ENCODE measurements around the gene TTC33. TPM values are rescaled to one million over a fixed set of nuclear protein-coding genes. Genes with fewer than 3 reads are reported as not detected.
A peak's percentile ranks its signal among the peaks of the same experiment; 100 is the strongest.

The TTC33 gene
- total RNA-seq, 1 experiment from 2014 or later = 27.6 TPM

DNA sequence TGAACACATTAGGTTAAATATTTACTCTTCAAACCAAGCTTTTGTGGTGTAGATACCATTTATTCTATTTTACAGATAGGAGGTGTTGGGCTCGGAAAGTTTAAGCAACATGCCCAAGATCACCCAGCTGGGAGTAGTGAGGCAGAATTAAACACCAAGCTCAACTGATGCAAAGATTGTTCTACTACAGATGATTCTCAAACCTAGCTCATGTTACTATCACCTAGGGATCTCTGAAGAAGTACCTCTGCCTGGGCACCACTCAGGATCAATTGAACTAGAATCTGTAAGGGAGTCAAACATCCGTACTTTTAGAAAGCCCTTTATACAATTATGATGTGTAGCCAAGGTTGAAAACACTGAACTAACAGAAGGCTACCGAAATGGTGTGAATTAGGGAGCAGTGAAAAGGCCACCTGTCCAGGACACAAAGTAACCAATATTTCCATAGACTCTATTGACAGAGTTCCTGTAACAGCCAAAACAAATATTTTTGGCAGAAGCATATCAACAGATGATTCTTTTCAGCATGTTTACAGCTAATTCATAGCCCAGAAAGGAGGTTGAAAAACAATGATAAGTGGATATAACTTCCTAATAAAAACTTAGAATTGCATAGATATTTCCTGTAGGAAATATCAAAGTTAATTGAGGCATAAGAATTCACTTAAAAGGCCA, 234.5 kb downstream of the TTC33 start:
- DNase-seq (ENCODE audit: low spot score) = no peak

DNA sequence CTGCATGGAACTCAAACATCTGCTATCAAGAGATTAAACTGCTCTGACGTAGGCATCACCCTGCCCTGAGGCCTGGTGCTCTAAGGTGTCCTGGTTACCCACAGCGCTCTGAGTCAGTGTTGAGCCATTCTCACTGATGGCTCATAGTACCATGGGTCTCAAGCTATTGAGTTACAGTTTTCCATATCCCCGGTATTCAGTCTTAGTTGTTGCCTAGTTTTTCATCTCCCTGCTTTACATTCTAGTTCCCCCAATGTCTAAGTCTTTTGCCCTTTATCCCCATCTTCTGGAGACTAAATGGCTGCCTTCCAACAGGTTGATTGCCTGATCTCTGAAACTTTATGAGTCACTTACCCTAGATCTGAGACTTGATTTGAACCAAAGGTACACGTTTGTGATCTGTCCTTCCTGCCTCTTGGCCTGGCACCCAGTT, 237.3 kb downstream of the TTC33 start:
- DNase-seq (ENCODE audit: low spot score) = peak; percentile 52

DNA sequence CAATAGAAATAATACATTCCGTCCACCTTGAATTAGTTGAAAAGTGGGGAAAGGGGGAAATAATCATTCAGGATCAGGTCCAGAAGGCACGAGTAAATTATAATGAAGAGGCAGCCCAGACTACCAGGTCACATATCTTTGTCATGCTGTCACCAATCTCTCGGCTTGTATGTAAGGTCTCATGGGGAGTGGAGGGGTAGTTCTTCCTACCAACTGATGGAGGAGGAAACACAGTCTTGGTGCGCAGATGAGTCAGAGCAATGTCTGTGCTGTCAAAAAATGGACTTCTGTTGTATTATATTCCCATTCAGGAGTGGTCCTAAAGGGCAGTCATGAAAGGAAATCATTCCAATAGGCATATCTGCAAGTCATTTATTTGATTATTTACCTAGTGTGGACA, 240.3 kb downstream of the TTC33 start:
- DNase-seq (ENCODE audit: low spot score) = no peak

DNA sequence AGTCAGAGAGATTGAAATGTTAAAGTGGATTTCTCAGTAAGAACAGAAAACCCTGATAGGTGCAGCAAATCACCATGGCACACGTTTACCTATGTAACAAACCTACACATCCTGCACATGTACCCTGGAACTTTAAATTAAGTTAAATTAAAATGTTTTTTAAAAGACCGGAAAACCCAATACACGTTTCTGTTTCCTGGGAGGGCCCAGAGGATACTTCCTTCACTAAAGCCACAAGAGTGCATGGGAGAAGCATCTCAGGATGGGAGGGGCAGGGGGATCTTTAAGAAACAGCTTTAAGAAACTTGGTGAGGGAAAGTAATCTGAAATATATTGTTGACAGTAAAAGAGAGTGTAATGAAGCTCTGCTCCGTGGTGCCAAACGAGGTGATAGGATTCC, 240.8 kb downstream of the TTC33 start:
- no peak for DNase-seq (ENCODE audit: low spot score)

DNA sequence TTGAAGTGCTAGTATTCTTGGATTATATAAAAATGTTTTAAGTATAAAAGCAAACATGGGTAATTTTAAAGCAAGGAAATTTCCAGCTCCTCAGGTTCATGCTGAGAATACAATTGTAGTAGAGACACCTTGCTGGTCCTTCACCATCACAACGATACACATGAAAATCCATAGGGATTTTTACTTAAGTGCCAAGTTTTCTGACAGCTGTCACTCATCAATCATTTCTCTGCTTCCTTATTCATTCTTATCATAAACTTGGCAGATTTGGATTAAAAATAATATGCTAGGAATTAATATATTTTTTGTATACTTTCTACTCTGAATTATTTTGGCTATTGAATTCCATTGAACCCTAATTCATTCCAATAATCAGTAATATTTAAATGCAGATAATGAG, 244.0 kb downstream of the TTC33 start:
- no peak for DNase-seq (ENCODE audit: low spot score)

DNA sequence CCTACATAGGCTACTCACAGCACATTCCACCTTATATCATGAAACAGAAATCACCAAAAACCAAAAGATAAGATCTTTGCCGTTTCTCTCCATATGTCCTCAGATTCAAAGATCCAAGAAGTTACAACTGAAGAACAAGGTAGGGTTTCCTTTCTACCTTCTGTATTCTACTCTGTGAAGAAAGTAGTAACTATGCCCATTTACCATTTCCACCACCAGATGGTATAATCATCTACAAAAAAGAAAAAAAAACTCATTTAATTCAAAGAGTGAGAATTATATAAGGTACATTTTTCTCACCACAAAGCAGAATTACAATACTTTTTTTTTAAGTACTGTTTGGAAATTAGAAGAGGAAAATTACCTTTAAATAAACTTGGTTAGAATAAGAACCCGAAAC, 248.7 kb downstream of the TTC33 start:
- DNase-seq (ENCODE audit: low spot score) = no peak

DNA sequence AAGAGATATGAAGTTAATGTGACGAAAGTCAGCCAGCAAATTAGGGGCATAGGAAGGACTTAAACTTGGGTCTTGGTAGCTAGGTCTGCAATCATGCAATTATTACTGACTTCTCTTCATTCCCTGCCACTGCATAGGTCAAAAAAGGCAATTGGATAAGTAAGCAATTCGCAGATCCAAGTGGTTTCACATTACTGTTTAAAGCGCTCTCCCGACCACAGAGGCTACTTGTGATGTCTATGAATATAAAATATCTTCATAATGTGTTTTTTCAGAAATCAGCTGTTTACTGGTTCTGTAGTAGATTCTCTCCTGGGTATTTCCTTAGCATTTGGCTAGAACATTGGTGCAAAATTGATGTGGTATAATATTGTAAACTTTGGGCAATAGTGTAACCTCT, 250.7 kb downstream of the TTC33 start:
- no peak for DNase-seq (ENCODE audit: low spot score)

DNA sequence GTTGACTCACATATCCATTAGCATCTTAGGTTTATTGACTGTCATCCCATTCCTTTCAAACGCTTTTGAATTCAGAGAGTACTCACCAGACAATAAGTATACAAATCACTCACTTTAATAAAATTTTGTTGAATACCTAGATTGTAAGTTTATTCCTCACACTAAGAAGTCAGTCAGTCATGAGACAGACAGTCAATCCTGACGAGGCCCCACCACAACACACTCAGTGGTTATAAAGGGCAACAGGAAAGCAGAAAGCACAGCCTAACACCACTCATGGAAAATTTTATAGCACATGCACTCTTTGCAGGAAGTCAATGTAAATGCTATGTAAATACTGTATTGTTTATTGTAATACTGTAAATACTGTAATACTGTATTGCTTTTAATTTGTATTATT, 252.3 kb downstream of the TTC33 start:
- DNase-seq (ENCODE audit: low spot score) = no peak

DNA sequence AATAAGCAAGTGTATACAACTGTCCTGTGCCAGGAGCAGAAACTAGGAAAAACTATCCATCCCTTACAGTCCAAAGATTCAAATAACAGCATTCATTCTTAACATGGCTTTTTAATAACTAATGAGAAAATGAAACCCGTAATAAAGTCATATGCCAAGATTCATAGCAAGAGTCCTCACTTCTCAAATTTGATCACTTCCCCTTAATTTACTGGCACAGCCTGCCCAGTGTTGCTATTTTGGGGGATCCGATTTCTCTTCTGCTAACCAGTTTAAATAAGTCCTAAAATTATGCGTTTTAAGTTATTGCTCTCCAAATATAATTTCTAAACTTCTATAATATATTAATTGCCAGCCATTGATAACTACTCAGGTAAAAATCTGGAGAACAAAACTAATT, 253.0 kb downstream of the TTC33 start:
- DNase-seq (ENCODE audit: low spot score) = no peak

DNA sequence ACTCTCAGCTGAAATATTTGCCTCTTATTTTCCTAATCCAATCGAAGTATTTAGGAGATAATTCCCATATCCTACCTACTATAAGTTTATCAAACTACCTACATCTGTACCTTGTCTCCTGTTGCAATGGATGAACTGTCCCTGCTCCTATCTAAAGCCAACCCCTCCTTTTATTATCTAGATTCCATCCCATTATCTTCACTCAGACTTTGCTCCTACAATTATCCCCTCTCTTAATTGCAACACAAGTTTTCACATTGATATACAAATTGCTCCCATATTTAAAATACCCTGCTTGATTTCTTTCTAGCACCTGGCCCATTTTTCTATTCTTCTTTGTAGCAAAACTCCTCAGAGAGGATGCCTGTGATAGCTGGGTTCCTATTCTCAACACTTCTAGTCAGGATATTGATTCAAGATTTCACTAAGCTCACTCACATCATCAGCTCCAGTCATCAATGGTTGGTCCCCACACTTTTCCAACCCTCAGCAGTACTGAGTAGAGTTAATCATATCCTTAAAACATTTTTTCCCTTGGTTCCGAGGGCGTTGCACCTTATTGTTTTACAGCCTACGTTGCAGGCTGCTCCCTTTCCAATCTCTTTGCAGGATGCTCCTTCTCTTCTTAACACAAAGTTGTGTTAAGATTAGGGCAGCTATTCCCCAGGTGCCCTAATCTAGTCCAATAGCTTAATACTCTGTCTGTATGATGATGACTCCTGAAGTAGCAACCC, 253.9 kb downstream of the TTC33 start:
- DNase-seq (ENCODE audit: low spot score) = no peak

DNA sequence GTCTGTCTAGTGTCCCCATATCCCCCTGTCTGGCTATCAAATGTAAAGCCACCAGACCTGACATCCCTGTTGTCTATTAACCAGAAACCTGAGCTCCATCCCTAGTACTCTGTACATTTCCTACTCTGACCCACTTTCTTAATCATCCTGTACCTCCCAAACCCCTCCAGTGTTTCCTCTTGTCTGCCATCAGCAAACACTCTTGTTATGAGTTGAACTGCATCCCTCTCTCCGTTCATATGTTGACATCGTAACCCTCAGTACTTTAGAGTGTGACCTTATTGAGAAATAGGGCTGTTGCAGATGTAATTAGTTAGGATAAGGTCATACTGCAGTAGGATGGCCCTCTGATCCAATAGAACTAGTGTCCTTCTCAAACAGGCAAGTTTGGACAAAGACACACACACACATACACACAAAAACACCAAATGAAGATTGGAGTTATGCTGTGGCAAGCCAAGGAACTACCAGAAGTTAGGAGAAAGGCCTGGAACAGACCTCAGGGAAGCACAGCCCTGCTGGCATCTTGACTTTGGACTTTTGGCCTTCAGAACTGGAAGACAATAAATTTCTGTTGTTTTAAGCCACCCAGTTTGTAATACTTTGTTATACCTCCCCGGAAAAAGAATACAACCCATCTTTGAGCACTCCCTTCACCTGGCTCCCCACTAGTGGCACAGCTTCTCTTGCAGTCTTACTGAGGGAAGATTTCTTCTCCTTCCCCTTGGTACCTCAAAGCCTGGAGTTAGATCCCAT, 256.1 kb downstream of the TTC33 start:
- no peak for DNase-seq (ENCODE audit: low spot score)

DNA sequence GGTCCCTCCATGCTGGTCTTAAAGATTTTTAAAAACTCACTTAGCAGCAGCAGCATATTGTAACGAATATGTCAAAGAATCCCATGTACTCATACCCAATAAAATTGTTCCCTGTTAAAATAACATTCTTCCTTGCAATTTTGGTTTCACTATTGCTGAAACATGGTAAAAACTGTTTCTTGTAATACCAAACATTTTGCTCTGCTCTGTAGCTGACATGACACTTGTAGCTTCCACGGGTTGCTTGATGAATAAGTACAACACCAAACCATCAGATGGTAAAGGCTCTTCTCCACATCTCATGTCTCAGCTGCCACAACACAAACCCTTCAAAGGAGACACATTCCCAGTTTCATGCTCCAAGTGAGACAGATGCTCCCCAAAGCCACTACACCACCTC, 256.8 kb downstream of the TTC33 start:
- no peak for DNase-seq (ENCODE audit: low spot score)

DNA sequence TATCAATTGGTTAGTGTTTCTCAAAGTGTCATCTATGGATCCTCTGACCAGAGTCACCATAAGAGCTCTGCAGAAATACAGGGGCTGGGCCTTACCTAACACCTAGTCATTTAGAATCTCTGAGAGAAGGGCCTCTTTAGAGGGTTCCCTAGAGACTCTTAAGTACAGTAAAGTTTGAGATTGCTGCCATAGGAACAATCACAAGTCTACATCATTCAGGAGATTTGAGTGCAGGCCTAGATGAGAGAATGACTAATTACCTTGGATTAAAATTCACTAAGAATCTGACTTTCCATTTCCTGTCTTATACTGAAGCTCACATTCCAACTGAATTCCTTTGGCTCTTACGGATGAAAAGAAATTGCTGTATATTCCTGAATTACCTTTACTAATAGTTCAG, 258.2 kb downstream of the TTC33 start:
- no peak for DNase-seq (ENCODE audit: low spot score)

DNA sequence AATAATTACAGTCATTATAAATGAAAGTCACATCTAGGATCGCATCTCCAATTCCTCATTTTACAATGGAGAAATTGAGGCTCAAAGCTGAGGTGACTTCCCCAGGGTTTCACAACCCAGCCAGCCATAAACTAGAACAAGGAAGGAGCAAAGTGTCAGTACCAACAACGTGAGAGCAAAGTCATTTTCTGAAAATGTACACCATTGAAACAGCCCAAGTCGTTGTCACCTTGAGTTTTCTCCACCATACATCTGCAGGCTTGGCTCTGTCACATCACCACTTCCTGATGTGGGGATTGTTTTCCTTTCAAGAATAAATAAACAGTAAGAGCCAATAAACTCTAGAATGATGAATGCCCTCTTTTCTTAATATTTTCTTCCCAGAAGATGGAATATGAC, 260.5 kb downstream of the TTC33 start:
- DNase-seq (ENCODE audit: low spot score) = no peak

DNA sequence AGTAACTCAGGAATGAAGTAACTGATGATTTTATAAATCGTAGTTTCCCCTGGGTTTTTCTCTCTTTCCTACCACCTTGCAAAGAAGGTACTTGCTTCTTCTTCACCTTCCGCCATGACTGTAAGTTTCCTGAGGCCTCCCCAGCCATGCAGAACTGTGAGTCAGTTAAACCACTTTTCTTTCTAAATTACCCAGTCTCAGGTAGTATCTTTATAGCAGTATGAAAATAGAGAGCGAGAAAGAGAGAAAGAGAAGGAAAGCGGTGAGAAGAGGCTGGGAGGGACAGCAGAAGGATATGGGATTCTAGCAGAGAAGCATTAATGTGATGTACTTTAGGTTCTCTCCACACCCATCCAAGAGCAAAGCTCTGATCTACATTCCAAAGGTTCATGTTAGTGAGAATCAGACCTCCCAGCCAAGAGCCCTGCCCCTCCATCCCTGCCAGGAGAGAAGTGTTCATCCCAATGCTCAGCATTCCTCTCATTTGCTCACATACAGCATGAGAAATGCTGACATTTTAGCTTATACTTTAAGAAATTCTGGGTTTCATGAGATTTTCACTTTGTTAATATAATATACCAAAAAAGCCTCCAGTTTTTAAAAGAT, 261.0 kb downstream of the TTC33 start:
- no peak for DNase-seq (ENCODE audit: low spot score)

DNA sequence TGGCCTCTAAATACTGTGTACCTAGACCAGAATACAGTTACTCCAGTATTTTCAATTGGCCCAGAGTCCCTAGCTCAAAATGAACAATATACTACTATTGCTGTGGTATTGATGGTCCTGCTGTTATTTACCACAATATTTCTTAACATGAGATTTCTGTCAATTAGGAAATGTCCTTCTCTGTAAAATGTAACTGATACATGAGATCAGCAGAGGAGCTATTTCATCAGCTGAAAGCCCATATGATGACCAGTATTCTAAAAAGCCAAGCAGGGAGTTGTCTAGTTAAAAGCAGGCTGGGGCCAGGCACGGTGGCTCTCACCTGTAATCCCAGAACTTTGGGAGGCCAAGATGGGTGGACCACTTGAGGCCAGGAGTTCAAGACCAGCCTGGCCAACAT, 263.7 kb downstream of the TTC33 start:
- DNase-seq (ENCODE audit: low spot score) = no peak

DNA sequence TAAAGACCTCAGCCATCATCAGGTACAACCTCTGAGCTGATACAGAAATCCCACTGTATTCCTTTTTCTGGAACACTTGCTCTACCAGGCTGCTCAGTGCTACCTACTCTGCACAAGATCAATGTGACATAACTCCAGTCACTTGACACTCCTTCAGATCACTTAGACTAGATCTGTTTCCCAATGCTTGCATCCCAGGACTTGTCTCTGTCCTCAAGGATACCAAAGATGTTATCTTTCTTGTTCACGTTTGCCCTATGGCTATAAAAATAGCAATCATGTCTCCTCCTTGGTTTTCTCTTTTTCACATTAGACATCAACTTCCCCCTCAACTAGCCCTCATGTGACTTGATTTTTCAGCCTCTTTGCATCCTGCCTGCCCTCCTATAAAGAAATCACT, 264.1 kb downstream of the TTC33 start:
- no peak for DNase-seq (ENCODE audit: low spot score)

DNA sequence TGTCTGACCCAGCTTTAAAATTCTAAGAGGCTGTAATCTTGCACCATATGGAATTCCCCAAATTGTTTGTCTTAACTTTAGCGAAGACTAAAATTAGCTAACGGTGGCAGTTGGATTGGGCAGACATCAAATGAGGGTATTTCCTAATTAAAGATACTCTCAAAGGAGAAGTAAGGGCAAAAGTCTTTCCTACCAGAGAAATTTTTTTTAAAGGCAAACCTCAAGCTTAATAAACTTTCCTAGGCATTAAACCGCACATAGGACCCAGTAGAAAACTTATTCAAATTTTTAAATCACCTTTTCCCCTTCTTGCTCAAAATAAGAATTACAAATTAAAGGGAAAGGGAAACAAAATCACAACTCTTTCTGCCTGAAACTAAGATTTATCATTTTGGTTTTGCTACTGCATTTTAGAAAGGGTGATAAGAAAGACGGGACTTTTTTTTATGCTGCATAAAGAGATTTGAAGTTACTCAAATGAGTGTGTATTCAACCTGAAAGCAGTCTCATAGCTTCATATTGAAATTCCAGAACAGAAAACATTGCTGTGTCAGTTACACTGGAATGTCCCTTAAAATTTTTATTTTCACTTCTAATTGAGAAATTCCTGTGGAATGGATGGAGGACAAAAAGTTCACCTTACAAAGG, 265.2 kb downstream of the TTC33 start:
- DNase-seq (ENCODE audit: low spot score) = no peak

DNA sequence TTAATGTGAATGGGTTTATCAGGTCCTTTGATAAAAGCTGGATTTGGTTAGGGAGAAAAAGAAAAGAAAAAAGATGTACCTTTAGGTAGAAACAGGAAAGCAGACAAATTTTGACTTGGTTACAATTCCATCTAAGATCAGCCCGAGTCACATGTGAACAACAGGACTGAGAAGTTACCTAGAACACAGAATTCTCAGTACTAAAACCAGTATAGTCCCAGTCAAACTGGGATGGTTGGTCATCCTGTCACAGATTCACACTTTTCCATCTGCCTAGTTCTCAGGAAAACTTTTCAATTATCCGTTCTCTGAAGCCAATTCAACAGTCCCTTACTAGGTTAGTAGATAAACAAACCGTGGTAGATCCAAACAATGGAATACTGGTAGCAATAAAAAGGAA, 266.3 kb downstream of the TTC33 start:
- DNase-seq (ENCODE audit: low spot score) = no peak

DNA sequence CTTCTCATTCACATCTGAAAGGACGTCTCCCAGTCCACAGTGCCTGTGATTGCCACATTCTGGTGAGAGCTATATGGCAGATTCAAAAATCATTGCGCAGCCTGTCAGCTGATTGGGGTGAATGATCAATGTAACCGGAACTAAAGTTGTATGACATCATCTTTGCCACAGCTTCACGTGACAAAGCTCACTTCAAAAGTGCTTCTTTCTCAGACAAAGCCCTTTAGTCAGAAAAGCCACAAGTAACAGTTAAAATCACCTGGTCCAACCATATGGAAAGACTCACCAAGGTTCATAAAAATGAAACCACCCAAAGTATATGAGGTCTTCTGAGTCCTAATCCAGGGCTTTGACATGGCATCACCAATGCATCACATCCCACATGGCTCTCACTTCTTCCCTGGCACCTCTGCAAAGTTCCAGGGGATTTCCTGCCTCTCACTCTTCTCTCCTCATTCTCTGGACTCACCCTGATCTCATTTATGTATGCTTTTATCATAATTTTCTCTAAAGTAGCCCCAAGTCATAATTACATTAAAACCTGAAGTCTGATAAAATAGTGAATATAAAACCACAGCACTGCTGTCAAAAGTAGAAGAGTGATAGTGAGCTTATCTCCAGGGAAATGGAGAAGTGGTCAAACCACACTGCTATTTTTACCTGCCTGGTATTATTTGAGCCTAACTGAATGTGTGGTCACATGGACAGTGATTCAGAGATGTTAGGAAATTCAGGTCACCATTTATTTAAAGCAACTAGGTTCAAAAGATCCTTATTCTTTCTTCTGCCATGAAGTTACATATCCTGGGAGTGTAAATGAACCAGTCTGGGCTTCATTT, 269.1 kb downstream of the TTC33 start:
- peak; percentile 54 for DNase-seq (ENCODE audit: low spot score)
